Measurements from ENCODE around the gene E2F1.
"Not testable (repeated sequence)": the region's sequence is repeated elsewhere in the genome, so short reads cannot be mapped to it uniquely, and the experiment has no call there.

Gene E2F1

GRCh38 chr20:33710681-33711445, 24.7 kb upstream of the E2F1 start:
- no peak for DNase-seq

- DNase-seq, result no peak
These were observed 23.8 kb upstream of the E2F1 start for GRCh38 chr20:33709905-33710541.

DNA sequence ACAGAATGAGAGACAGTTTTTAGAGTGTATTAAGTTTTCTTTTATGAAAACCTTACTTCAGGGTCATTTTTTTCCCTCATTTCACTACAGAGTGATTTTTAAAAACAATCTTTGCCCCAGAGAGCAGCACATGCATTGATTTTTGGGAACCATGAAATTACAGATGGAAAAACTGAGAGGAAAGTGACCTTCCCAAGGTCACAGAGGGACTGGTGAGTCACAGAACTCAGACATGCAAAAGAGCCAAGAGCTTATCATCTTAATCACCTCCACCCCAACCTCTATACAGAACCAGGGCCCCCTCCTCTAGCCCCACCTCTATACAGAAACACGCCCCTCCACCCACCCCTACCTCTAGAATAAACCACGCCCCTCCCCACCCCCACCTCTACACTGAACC, 23.2 kb upstream of the E2F1 start:
- no peak for DNase-seq

- no peak for DNase-seq
These were observed 21.5 kb upstream of the E2F1 start for GRCh38 chr20:33707668-33708067.

- DNase-seq, result no peak
These were observed 18.2 kb upstream of the E2F1 start for GRCh38 chr20:33704197-33704924.

GRCh38 chr20:33703498-33704137, 17.4 kb upstream of the E2F1 start:
- DNase-seq, result no peak

GRCh38 chr20:33702861-33703260, 16.7 kb upstream of the E2F1 start:
- peak; percentile 34 for DNase-seq

GRCh38 chr20:33701629-33702450, 15.7 kb upstream of the E2F1 start:
- DNase-seq, result no peak

- DNase-seq, result not testable (repeated sequence)
These were observed 14.7 kb upstream of the E2F1 start for GRCh38 chr20:33700696-33701441.

GRCh38 chr20:33698966-33699365, 12.8 kb upstream of the E2F1 start:
- not testable (repeated sequence) for DNase-seq

DNA sequence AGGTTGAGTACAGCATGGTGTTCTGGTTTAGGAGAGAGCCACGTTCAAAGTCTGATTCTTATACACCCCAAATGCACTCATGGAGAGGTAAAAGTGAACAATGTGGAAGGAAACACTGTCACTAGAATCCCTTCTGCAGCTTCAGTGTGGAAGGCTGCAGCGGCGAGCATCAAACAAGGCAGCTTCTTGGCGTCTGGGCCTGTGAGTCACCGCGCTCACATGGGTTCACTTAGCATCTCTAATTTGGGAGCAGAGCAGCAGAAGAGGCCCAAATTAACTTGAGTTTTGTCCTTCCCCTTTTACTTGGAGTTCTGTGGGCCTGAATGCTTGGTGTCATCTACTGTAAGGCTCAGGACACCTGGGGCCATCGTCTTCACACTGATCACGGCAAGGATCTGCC, 10.9 kb upstream of the E2F1 start:
- no peak for DNase-seq

GRCh38 chr20:33696448-33696847, 10.3 kb upstream of the E2F1 start:
- DNase-seq, result no peak

GRCh38 chr20:33694639-33695012, 8.4 kb upstream of the E2F1 start:
- no peak for DNase-seq

DNA sequence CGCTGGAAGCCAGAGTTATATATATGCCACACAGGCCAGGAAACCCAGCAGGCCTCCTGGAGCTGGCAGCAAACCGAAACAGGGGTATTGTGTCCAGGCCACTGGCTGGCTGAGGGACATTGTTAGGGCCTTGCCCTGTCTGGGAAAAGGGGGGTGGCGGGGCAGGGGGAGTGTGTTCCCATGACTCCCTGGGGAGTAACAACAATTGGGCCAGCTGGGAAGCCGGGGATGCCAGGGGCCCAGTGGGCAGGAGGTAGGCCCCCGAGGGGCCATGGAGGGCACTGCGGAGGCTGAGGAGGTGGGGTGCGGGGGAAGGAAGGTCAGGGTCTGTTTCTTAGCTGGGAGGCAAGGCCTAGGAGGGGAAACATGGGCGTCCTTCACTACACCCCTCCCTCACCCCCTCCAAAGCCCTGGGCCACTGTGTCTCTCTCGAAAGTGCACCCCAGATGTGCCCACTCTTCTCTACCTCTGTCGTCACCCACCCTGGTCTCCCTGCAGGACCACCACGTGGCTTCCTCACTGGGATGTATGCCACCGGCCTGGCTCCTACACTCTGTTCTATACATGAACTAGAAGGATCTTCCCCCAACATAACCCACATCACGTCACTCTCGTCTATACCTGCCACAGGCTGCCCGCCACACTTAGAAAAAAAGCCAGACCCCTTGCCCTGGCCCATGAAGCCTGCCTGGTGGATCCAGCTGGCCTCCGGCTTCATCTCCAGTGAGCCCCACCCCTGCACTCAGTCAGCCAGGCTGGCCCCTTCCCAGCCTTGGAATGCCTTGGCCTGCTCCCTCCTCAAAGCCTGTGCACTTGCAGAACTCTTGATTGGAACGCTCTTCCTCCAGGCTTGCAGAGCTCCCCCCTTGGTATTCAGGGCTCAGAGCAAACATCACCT, 7.8 kb upstream of the E2F1 start:
- DNase-seq, result no peak

DNA sequence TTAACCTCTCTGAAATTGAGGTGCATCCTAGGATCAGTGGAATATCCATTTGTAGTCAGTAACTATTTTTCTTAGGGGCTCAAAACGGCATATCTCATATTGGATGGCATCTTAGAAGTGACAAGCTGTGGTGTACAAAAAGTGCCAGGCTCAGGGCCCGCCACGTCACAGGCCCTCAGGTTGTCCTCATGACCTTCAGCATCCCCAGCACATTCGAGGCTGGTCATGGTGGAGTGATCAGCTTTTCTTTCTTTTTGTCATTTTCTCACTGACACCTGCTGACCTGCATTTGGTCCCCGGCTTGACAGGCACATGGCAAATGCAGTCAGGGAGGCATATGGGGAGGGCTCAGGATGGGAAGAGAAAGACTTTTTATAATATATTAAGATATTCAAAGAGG, 7.1 kb upstream of the E2F1 start:
- DNase-seq, result no peak

- DNase-seq, result no peak
These were observed 3.8 kb upstream of the E2F1 start for GRCh38 chr20:33689973-33690372.

GRCh38 chr20:33689493-33689892, 3.3 kb upstream of the E2F1 start:
- DNase-seq, result no peak

- no peak for DNase-seq
These were observed 2.8 kb upstream of the E2F1 start for GRCh38 chr20:33688938-33689424.

DNA sequence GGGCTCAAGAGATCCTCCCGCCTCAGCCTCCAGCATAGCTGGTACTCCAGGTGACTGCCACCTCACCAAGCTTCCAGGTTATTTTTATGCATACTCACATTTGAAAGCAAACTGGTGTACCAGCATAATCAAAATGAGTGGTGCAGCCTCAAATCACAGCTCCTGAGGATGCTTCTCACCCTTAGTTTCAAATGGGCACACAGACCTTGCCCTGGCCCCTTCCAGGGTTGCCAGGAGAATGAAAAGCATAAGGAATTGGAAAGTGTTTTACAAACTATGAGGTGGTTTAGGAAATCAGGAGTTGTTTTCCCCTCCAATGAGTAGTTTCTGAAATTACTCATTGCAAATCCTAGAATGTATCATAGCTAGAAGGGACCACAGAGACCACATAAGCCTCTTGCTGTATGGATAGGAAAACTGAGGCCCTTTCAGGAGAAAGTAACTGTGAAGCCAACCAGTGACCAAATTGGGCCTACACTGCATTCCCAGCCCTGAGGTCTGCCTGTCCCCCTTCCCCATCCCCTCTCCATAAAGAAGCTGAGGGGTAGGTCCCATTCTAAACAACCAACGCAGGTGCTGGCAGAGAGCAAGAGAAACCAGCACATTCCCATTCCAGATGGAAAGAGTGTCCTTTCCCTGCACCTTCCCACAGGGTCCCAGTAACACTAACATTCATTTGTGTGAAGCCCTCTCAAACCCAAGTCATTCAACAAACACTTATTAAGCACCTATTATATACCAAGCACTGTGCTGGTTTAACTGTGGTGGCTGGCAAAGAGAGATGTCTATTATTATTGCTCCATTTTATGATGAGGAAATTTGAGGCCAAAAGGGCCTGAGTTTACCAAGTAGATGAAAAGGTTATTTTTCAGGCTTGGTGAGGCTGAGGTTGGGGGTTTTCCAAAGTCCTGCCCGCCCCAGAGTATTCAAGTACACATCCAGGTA, 2.1 kb upstream of the E2F1 start:
- no peak for DNase-seq
